SK-N-SH (cell line): Measurements from ENCODE around the gene SKIDA1. TPM values are rescaled to one million over a fixed set of nuclear protein-coding genes. Genes with fewer than 3 reads are reported as not detected.

ENCODE experiments used
- CTCF ChIA-PET: fragments of 300-600, 350-600 bp; formaldehyde crosslinking; extraction: SDS; loops from one replicate; lab custom pipeline; 2021; lab: Yijun Ruan, JAX
- POLR2A ChIA-PET: fragments of 350-600 bp; sonication (Branson Sonifier 250); formaldehyde crosslinking; extraction: SDS; loops from one replicate; lab custom pipeline; 2020; ENCODE audit warnings: antibody characterized with exemption, inconsistent platforms; lab: Yijun Ruan, JAX
- DNase-seq: peaks from one replicate; pipeline ENCODE4 v3.0.0; 2012
- H2AFZ ChIP-seq: fragments of 200-600 bp; sonication (generic); 2 replicates; pipeline ENCODE4 v1.8.1; 2016; ENCODE audit warnings: antibody characterized with exemption, mild to moderate bottlenecking, low read depth
- H3F3A ChIP-seq: fragments of 200-600 bp; sonication (generic); replicated peaks from 2 replicates; pipeline ENCODE3; 2016; ENCODE audit warnings: antibody characterized with exemption, mild to moderate bottlenecking; ENCODE audit not compliant: insufficient read depth
- H3K27ac ChIP-seq, 2 experiments: fragments of 200-500 bp in 1 of 2; fragments of 200-600 bp in 1 of 2; sonication (Bioruptor generic) in 1 of 2; sonication (generic), shearing (Covaris generic) in 1 of 2; 2 replicates each; pipeline versions ENCODE4 v1.5.1 to v1.6.1; 2014 to 2016; ENCODE audit warnings: low read depth in 2 of 2, inconsistent platforms in 1 of 2, low read length in 1 of 2, mild to moderate bottlenecking in 1 of 2, mixed read lengths in 1 of 2
- H3K27me3 ChIP-seq: fragments of 200-600 bp; sonication (generic), shearing (Covaris generic); 2 replicates; pipeline ENCODE4 v1.6.1; 2016; ENCODE audit warnings: mixed run types; ENCODE audit not compliant: insufficient read depth
- H3K36me3 ChIP-seq, 2 experiments: fragments of 200-500 bp in 1 of 2; fragments of 200-600 bp in 1 of 2; sonication (Bioruptor generic) in 1 of 2; sonication (generic) in 1 of 2; replicated peaks in 1 of 2; 2 replicates each; pipeline versions ENCODE3 to v1.5.1; 2014 to 2016; ENCODE audit warnings: low read length in 1 of 2, mild to moderate bottlenecking in 1 of 2; ENCODE audit not compliant: insufficient read depth in 2 of 2, control insufficient read depth in 1 of 2
- H3K4me1 ChIP-seq, 2 experiments: fragments of 200-500 bp in 1 of 2; fragments of 200-600 bp in 1 of 2; sonication (Bioruptor generic) in 1 of 2; sonication (generic), shearing (Covaris generic) in 1 of 2; 2 replicates each; pipeline versions ENCODE4 v1.5.1 to v1.6.1; 2014 to 2016; ENCODE audit warnings: low read depth in 1 of 2, low read length in 1 of 2, mixed run types in 1 of 2; ENCODE audit not compliant: insufficient read depth in 2 of 2, control insufficient read depth in 1 of 2
- H3K4me2 ChIP-seq: fragments of 200-600 bp; sonication (generic), shearing (Covaris generic); 2 replicates; pipeline ENCODE4 v1.6.1; 2017; ENCODE audit warnings: mixed run types
- H3K4me3 ChIP-seq, 2 experiments: fragments of 200-500 bp in 1 of 2; fragments of 200-600 bp in 1 of 2; sonication (Bioruptor generic) in 1 of 2; sonication (generic), shearing (Covaris generic) in 1 of 2; 2 replicates each; pipeline versions ENCODE4 v1.5.1 to v1.8.1; 2014 to 2016; ENCODE audit warnings: low read depth in 2 of 2, inconsistent platforms in 1 of 2, low read length in 1 of 2, mild to moderate bottlenecking in 1 of 2, mixed read lengths in 1 of 2, moderate library complexity in 1 of 2
- H3K79me2 ChIP-seq: fragments of 200-600 bp; sonication (generic); 2 replicates; pipeline ENCODE4 v1.8.1; 2017; ENCODE audit warnings: mild to moderate bottlenecking; ENCODE audit not compliant: insufficient read depth
- H3K9ac ChIP-seq: fragments of 200-600 bp; sonication (generic); 2 replicates; pipeline ENCODE4 v1.6.1; 2017; ENCODE audit warnings: mixed run types
- H3K9me2 ChIP-seq: fragments of 200-600 bp; sonication (generic); 2 replicates; pipeline ENCODE4 v1.6.1; 2017; ENCODE audit warnings: mixed run types
- H3K9me3 ChIP-seq: fragments of 200-600 bp; sonication (generic); 2 replicates; pipeline ENCODE4 v1.6.1; 2017; ENCODE audit warnings: mixed run types, mild to moderate bottlenecking, moderate library complexity
- H4K20me1 ChIP-seq: fragments of 200-600 bp; sonication (generic); 2 replicates; pipeline ENCODE4 v1.6.1; 2017; ENCODE audit warnings: mild to moderate bottlenecking, mixed run types; ENCODE audit not compliant: insufficient read depth
- CTCF ChIP-seq: fragments of 200-600 bp; sonication (generic); IDR thresholded peaks from 2 replicates; pipeline ENCODE4 v1.6.1; 2017; ENCODE audit warnings: antibody characterized with exemption, mild to moderate bottlenecking, moderate library complexity
- EP300 ChIP-seq, 2 experiments: IDR thresholded peaks; 2 replicates each; pipeline versions ENCODE4 v1.4.0 to v1.6.1; 2012; ENCODE audit warnings: borderline replicate concordance in 1 of 2, low read depth in 1 of 2, low read length in 1 of 2
- FOSL2 ChIP-seq: IDR thresholded peaks from 2 replicates; pipeline ENCODE4 v1.4.0; 2012; ENCODE audit warnings: low read depth, mild to moderate bottlenecking, moderate library complexity, borderline replicate concordance
- IRF3 ChIP-seq: fragments of 150-350 bp; IDR thresholded peaks from 2 replicates; pipeline ENCODE4 v1.6.1; 2016; ENCODE audit warnings: mild to moderate bottlenecking, low read depth, low read length
- MAX ChIP-seq: IDR thresholded peaks from 2 replicates; pipeline ENCODE4 v1.4.0; 2012; ENCODE audit warnings: low read depth
- MXI1 ChIP-seq: IDR thresholded peaks from 2 replicates; pipeline ENCODE4 v1.6.1; 2012; ENCODE audit warnings: mild to moderate bottlenecking, low read depth, low read length, improper control_type of control experiment
- NFIC ChIP-seq: IDR thresholded peaks from 2 replicates; pipeline ENCODE4 v1.4.0; 2012; ENCODE audit warnings: borderline replicate concordance
- POLR2AphosphoS5 ChIP-seq: IDR thresholded peaks from 2 replicates; pipeline ENCODE4 v1.6.1; 2012; ENCODE audit warnings: low read depth, low read length
- TAF1 ChIP-seq: IDR thresholded peaks from 2 replicates; pipeline ENCODE4 v1.6.1; 2012; ENCODE audit warnings: low read depth, mild to moderate bottlenecking, low read length, moderate library complexity, borderline replicate concordance
- USF2 ChIP-seq: fragments of 150-350 bp; IDR thresholded peaks from 2 replicates; pipeline ENCODE4 v1.6.1; 2017; ENCODE audit warnings: antibody characterized with exemption, low read length, low read depth, borderline replicate concordance
- YY1 ChIP-seq: IDR thresholded peaks from 2 replicates; pipeline ENCODE4 v1.4.0; 2012; ENCODE audit warnings: low read depth, mild to moderate bottlenecking
- WGBS: methylation state at CpG from one replicate; pipeline ENCODE4 v1.1.6; 2017; ENCODE audit warnings: low lambda C conversion rate; 5-methylcytosine and 5-hydroxymethylcytosine counted together
- polyA plus RNA-seq, 3 experiments: library from polyadenylated mRNA; depleted of rRNA; stranded (reverse); fragments of >200 nt; gene quantifications; 2 replicates each; pipeline ENCODE4 v1.2.3, GENCODE V29; 2012
- TF ChIP-seq, protein P1 (sequence below): IDR thresholded peaks from 2 replicates; pipeline ENCODE4 v1.4.0; 2012; ENCODE audit warnings: low read depth, borderline replicate concordance

SKIDA1 gene
- polyA plus RNA-seq, 1 of the 3 experiments (the other 2 are of a cell fraction): 0.38 TPM

DNA sequence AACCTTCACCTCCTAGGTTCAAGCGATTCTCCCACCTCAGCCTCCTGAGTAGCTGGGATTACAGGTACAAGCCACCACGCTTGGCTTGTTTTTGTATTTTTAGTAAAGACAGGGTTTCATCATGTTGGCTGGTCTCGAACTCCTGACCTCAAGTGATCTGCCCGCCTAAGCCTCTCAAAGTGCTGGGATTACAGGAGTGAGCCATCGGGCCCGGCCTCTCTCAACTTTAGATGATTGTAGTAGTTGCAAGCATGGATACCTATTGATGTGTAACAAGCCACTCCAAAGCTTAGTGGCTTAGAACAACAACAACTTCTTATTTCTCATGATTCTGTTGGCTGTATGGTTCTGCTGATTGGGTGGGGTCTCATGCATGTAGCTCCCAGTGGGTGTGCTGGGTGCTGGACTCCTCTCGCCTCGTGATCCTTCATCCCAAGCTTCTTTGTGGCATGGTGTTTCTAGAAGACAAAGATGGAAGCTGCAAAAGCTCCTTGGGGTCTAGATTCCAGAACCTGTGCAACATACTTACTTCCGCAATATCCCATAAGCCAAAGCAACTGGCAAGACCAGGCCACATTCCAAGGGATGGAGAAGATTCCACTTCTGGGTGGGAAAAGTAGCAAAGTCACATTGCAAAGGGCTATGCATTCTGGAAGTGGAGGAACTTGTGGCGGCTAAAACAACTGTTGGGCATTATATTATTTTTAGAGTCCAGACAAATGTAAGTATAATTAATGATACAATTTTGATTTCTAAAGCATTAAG lies 37.9 kb downstream of the SKIDA1 start:
- Histone ChIP-seq H3K4me2 (no peak overlapping the region), H3K9ac (no peak overlapping the region), H3F3A (peaks cover 3% of the 10 kb centered on the region), H3K36me3 (no peaks in the 10 kb centered on the region), H2AFZ (no peak overlapping the region), H3K27ac (no peak overlapping the region), H3K9me2 (no peaks in the 10 kb centered on the region), H3K4me1 (no peaks in the 10 kb centered on the region), H3K9me3 (no peaks in the 10 kb centered on the region), H3K4me3 (no peak overlapping the region), H3K27me3 (no peaks in the 10 kb centered on the region), H4K20me1 (no peaks in the 10 kb centered on the region), H3K79me2 (no peaks in the 10 kb centered on the region)
- no peak for DNase-seq
- POLR2A ChIA-PET: interaction anchor here (0.6 kb wide), 1 partner anchor 36 kb away, joined by 5 read pairs; no protein-coding TSS in a partner anchor
- no peak for TF ChIP-seq FOSL2
- no peak for TF ChIP-seq MAX
- TF ChIP-seq USF2: no peak
- TF ChIP-seq, protein P1, sequence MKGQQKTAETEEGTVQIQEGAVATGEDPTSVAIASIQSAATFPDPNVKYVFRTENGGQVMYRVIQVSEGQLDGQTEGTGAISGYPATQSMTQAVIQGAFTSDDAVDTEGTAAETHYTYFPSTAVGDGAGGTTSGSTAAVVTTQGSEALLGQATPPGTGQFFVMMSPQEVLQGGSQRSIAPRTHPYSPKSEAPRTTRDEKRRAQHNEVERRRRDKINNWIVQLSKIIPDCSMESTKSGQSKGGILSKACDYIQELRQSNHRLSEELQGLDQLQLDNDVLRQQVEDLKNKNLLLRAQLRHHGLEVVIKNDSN: no peak
- CTCF ChIA-PET: interaction anchor here (1.1 to 1.8 kb wide), 3 partner anchors 8 to 245 kb away, joined by 3 to 8 read pairs (median 6); no protein-coding TSS in a partner anchor
- WGBS: 96% methylated on average over 10 of the region's 10 CpGs

DNA sequence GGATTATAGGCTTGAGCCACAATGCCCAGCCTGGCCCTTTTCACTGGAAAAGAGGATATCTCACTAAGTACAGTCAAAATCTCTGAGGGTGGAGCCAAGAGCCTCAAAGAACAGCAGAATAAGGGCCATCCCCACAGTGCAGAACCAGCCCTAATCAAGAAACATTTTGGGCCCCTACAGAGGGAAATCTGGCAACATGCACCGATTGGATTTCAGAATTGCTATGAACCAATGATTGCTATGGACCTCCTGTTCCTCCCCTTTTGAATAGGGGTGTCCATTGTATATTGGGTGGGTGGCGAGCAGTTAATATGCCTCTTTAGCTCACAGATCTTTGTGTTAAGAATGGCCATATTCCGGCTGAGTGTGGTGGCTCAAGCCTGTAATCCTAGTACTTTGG lies 42.7 kb downstream of the SKIDA1 start:
- POLR2A ChIA-PET: no interaction called here
- no peak overlapping the region for H3K4me2 ChIP-seq
- no peak for TF ChIP-seq POLR2AphosphoS5
- no peak for TF ChIP-seq TAF1
- no peaks in the 10 kb centered on the region for H3K9me3 ChIP-seq
- H3K9me2 ChIP-seq: no peaks in the 10 kb centered on the region
- no peaks in the 10 kb centered on the region for H3K27me3 ChIP-seq
- CTCF ChIA-PET: interaction anchor here (0.7 kb wide), 1 partner anchor 411 kb away, joined by 3 read pairs; no protein-coding TSS in a partner anchor
- H3K27ac ChIP-seq: no peak overlapping the region
- H3K4me3 ChIP-seq: no peak overlapping the region
- 97% methylated on average over 3 of the region's 3 CpGs for WGBS
- H3K79me2 ChIP-seq: no peaks in the 10 kb centered on the region
- H3K9ac ChIP-seq: no peak overlapping the region
- H4K20me1 ChIP-seq: no peaks in the 10 kb centered on the region
- DNase-seq: no peak
- H3K36me3 ChIP-seq: no peaks in the 10 kb centered on the region
- no peaks in the 10 kb centered on the region for H3K4me1 ChIP-seq
- no peaks in the 10 kb centered on the region for H3F3A ChIP-seq
- H2AFZ ChIP-seq: no peak overlapping the region

DNA sequence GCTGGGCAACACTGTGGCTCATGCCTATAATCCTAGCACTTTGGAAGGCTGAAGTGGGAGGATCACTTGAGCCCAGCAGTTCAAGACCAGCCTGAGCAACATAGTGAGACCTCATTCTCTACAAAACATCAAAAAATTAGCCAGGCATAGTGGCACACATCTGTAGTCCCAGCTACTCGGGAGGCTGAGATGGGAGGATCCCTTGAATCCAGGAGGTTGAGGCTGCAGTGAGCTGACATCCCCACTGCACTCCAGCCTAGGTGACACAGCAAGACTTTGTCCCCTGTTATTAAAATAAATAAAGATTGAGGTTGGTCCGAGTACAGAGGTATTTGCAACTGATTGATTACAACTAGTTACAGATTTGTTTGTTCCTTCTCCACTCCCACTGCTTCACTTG lies 44.1 kb downstream of the SKIDA1 start:
- H3K4me2 ChIP-seq: no peak overlapping the region
- no peaks in the 10 kb centered on the region for H3F3A ChIP-seq
- no peaks in the 10 kb centered on the region for H3K36me3 ChIP-seq
- ChIA-PET CTCF (interaction anchor here (0.6 kb wide), 1 partner anchor 77 kb away, joined by 3 read pairs; no protein-coding TSS in a partner anchor), POLR2A (no interaction called here)
- H3K79me2 ChIP-seq: no peaks in the 10 kb centered on the region
- no peaks in the 10 kb centered on the region for H3K9me3 ChIP-seq
- no peaks in the 10 kb centered on the region for H3K27me3 ChIP-seq
- H3K4me3 ChIP-seq: no peak overlapping the region
- H3K9ac ChIP-seq: no peak overlapping the region
- no peaks in the 10 kb centered on the region for H3K9me2 ChIP-seq
- no peak overlapping the region for H2AFZ ChIP-seq
- 79% methylated on average over 1 of the region's 2 CpGs for WGBS
- DNase-seq: no peak
- H3K4me1 ChIP-seq: no peaks in the 10 kb centered on the region
- no peaks in the 10 kb centered on the region for H4K20me1 ChIP-seq
- H3K27ac ChIP-seq: no peak overlapping the region
- TF ChIP-seq EP300 (IDR thresholded peaks at IDR 0.05; ENCODE audit: borderline replicate concordance in 1 of 2, low read depth in 1 of 2, low read length in 1 of 2): no peak
- TF ChIP-seq TAF1: no peak
- TF ChIP-seq NFIC: no peak
- TF ChIP-seq YY1: no peak
- no peak for TF ChIP-seq USF2
- no peak for TF ChIP-seq IRF3
- no peak for TF ChIP-seq CTCF
- no peak for TF ChIP-seq MXI1
- TF ChIP-seq POLR2AphosphoS5: no peak
- TF ChIP-seq MAX: no peak
